Chondrocyte (in vitro differentiated cells): Measurements from ENCODE around the gene FEN1. TPM values are rescaled to one million over a fixed set of nuclear protein-coding genes. Genes with fewer than 3 reads are reported as not detected.

ENCODE experiments used
- DNase-seq: peaks from one replicate; pipeline ENCODE4 v3.0.0; 2021; ENCODE audit warnings: mixed read lengths, low spot score
- H3K27ac Mint-ChIP-seq: one replicate; pipeline ENCODE4 v1.8.0; 2021; ENCODE audit warnings: mild to moderate bottlenecking, moderate library complexity, mixed read lengths; ENCODE audit not compliant: unreplicated experiment
- H3K27me3 Mint-ChIP-seq: 2 replicates; pipeline ENCODE4 v1.8.0; 2021; ENCODE audit warnings: low read depth, mixed read lengths
- H3K36me3 Mint-ChIP-seq: 2 replicates; pipeline ENCODE4 v1.8.0; 2021; ENCODE audit warnings: low read depth, mixed read lengths
- H3K4me1 Mint-ChIP-seq: 2 replicates; pipeline ENCODE4 v1.8.0; 2021; ENCODE audit warnings: low read depth, mild to moderate bottlenecking, mixed read lengths
- H3K4me3 Mint-ChIP-seq: one replicate; pipeline ENCODE4 v1.8.0; 2021; ENCODE audit warnings: mild to moderate bottlenecking, moderate library complexity, mixed read lengths; ENCODE audit not compliant: unreplicated experiment
- H3K9me3 Mint-ChIP-seq: 2 replicates; pipeline ENCODE4 v1.8.0; 2021; ENCODE audit warnings: low read depth, mixed read lengths
- total RNA-seq: library from RNA; stranded (reverse); gene quantifications from 3 replicates; pipeline ENCODE4 v1.2.1, GENCODE V29; 2021
- TF ChIP-seq, protein P1 (sequence below): fragments of 200-600 bp; sonication (generic); IDR thresholded peaks from 2 replicates; pipeline ENCODE4 v1.5.0; 2021; ENCODE audit warnings: antibody characterized with exemption, mild to moderate bottlenecking, moderate library complexity

Gene FEN1
- total RNA-seq, 1 donor from 2014 or later, result 12.6 TPM

GRCh38 chr11:61771195-61771894, 21.4 kb upstream of the FEN1 start:
- Mint-ChIP-seq H3K36me3 (no peaks in the 10 kb centered on the region), H3K4me1 (no peaks in the 10 kb centered on the region), H3K9me3 (no peaks in the 10 kb centered on the region), H3K27ac (no peak overlapping the region), H3K4me3 (no peak overlapping the region), H3K27me3 (no peaks in the 10 kb centered on the region)
- no peak for DNase-seq
- TF ChIP-seq, protein P1, sequence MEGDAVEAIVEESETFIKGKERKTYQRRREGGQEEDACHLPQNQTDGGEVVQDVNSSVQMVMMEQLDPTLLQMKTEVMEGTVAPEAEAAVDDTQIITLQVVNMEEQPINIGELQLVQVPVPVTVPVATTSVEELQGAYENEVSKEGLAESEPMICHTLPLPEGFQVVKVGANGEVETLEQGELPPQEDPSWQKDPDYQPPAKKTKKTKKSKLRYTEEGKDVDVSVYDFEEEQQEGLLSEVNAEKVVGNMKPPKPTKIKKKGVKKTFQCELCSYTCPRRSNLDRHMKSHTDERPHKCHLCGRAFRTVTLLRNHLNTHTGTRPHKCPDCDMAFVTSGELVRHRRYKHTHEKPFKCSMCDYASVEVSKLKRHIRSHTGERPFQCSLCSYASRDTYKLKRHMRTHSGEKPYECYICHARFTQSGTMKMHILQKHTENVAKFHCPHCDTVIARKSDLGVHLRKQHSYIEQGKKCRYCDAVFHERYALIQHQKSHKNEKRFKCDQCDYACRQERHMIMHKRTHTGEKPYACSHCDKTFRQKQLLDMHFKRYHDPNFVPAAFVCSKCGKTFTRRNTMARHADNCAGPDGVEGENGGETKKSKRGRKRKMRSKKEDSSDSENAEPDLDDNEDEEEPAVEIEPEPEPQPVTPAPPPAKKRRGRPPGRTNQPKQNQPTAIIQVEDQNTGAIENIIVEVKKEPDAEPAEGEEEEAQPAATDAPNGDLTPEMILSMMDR, result no peak

- Mint-ChIP-seq H3K4me1 (no peaks in the 10 kb centered on the region), H3K27me3 (no peaks in the 10 kb centered on the region), H3K4me3 (no peak overlapping the region), H3K27ac (no peak overlapping the region), H3K9me3 (no peaks in the 10 kb centered on the region), H3K36me3 (no peaks in the 10 kb centered on the region)
- TF ChIP-seq, protein P1, result no peak
- DNase-seq, result no peak
Measured at GRCh38 chr11:61771985-61772455, 20.7 kb upstream of the FEN1 start.

DNA sequence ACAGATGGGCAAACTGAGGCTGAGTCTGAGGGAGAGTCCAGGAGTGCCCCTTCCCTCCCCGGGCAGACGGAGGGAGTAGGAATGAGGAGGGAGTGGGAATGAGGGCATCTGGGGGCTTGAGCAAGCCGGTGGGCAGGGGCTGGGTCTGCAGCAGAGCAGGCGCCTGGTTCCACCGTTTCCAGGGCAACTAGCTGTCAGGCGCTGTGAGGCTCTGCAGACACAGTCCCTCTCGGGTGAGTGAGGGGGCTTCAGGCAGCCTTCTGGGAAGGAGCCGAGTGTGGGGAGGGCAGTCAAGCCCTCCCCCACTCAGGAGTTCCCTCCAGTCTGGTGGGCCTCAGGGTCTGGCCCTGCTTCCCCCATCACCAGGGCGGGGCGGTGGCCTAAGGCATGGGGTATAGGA, 19.4 kb upstream of the FEN1 start:
- H3K27ac Mint-ChIP-seq, result no peak overlapping the region

DNA sequence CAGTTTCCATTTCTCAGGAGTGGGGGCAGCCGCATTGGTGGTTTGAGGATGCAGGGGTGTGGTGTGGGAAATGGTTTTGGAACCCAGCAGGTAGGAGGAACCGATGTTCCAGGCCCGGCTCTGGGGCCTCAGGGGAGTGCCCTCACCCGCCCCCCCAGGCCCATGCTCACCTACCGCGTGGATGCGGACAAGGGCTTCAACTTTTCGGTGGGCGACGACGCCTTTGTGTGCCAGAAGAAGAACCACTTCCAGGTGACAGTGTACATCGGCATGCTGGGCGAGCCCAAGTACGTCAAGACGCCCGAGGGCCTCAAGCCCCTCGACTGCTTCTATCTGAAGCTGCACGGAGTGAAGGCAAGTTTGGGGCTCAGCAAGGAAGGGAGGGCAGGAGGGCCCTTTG, 18.9 kb upstream of the FEN1 start:
- H3K27ac Mint-ChIP-seq, result no peak overlapping the region
- TF ChIP-seq, protein P1, result no peak
- H3K27me3 Mint-ChIP-seq, result no peaks in the 10 kb centered on the region
- no peaks in the 10 kb centered on the region for H3K4me1 Mint-ChIP-seq
- DNase-seq, result no peak
- no peaks in the 10 kb centered on the region for H3K36me3 Mint-ChIP-seq
- no peaks in the 10 kb centered on the region for H3K9me3 Mint-ChIP-seq
- H3K4me3 Mint-ChIP-seq, result no peak overlapping the region

More for the DNA sequence above, 19.4 kb upstream of the FEN1 start:
- H3K36me3 Mint-ChIP-seq, result no peaks in the 10 kb centered on the region
- DNase-seq, result no peak
- no peaks in the 10 kb centered on the region for H3K27me3 Mint-ChIP-seq
- H3K4me3 Mint-ChIP-seq, result no peak overlapping the region
- no peaks in the 10 kb centered on the region for H3K4me1 Mint-ChIP-seq
- TF ChIP-seq, protein P1, result no peak
- H3K9me3 Mint-ChIP-seq, result no peaks in the 10 kb centered on the region

DNA sequence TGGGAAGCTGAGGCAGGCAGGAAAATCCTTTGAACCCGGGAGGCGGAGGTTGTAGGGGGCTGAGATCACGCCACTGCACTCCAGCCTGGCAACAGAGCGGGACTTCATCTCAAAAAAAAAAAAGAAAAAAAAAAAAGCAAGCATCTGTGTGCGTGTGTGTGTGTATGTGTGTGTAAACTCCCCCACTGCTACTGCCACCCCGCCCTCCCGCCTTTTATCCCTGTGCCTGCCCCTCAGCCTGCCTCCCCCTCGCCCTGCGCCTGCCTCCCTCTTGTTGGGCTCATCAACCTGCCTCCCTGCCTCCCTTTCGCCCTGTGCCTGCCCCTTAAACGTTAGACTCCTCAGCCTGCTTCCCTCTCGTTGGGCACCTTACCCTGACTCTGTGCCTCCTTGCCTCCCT, 18.3 kb upstream of the FEN1 start:
- Mint-ChIP-seq H3K36me3 (no peaks in the 10 kb centered on the region), H3K4me3 (no peak overlapping the region), H3K27me3 (no peaks in the 10 kb centered on the region), H3K4me1 (no peaks in the 10 kb centered on the region), H3K9me3 (no peaks in the 10 kb centered on the region), H3K27ac (no peak overlapping the region)
- no peak for DNase-seq
- TF ChIP-seq, protein P1, result no peak
